Left lung (tissue), 10 donors: Measurements from ENCODE around the gene SYT1. TPM values are rescaled to one million over a fixed set of nuclear protein-coding genes. Genes with fewer than 3 reads are reported as not detected.

ENCODE experiments used
- ATAC-seq: fragments of 200-7000 bp; cut with Tn5 transposase; one replicate; pipeline ENCODE4 v1.9.1; 2020; ENCODE audit warnings: moderate library complexity
- DNase-seq, 4 donors: peaks; one replicate each; pipeline ENCODE4 v3.0.0-alpha.2; 2013 to 2020
- H3K27ac ChIP-seq, 2 donors: fragments of 200-600 bp; sonication (generic) in 1 of 2; one replicate each; pipeline versions ENCODE4 v1.5.0 to v1.8.0; 2020 to 2021
- H3K27me3 ChIP-seq, 2 donors: fragments of 200-600 bp; sonication (generic) in 1 of 2; one replicate each; pipeline versions ENCODE4 v1.5.0 to v1.8.0; 2020 to 2021
- H3K36me3 ChIP-seq, 2 donors: fragments of 200-600 bp; sonication (generic) in 1 of 2; one replicate each; pipeline versions ENCODE4 v1.5.0 to v1.8.0; 2020 to 2021
- H3K4me1 ChIP-seq, 2 donors: fragments of 200-600 bp; one replicate each; pipeline ENCODE4 v1.8.0; 2021
- H3K4me3 ChIP-seq, 2 donors: fragments of 200-600 bp; sonication (generic) in 1 of 2; one replicate each; pipeline versions ENCODE4 v1.5.0 to v1.8.0; 2020 to 2021; ENCODE audit warnings: mild to moderate bottlenecking in 1 of 2
- H3K9me3 ChIP-seq, 2 donors: fragments of 200-600 bp; sonication (generic) in 1 of 2; one replicate each; pipeline versions ENCODE4 v1.5.0 to v1.8.0; 2020 to 2021
- CTCF ChIP-seq, 2 donors: fragments of 200-600 bp; sonication (generic) in 1 of 2; IDR thresholded peaks; one replicate each; pipeline versions ENCODE4 v1.5.0 to v1.8.0; 2021; ENCODE audit warnings: antibody characterized with exemption in 2 of 2
- intact Hi-C, 2 donors: fragments of 100-400 bp; cut with DNase I; formaldehyde crosslinking; loops; one replicate each; pipeline versions ENCODE4 v1.11.2 to v1.14.2; 2022
- polyA plus RNA-seq, 6 donors: library from polyadenylated mRNA; unstranded; fragments of 120-200 nt; gene quantifications; one replicate each; pipeline ENCODE4 v1.2.1, GENCODE V29; 2013; ENCODE audit not compliant: insufficient read length in 6 of 6
- total RNA-seq, 2 donors: library from RNA; stranded (reverse); fragmentation: NEBNext Ultra II Directional; extraction: Animal tissue kit (Norgen Biotek cat#: 25700); gene quantifications; one replicate each; pipeline ENCODE4 v1.2.1, GENCODE V29; 2021
- donor health status: DM: no; HTN: yes; CAD: no.
- donor health status: DM: no; HTN: no; CAD: no.

The SYT1 gene
- total and polyA plus RNA-seq, 8 donors: 1.5 to 6.9 (median 4.8) TPM

GRCh38 chr12:79127271-79127751 is 262.7 kb downstream of the SYT1 start:
- Histone ChIP-seq H3K4me3 (no peak overlapping the region), H3K4me1 (no peaks in the 10 kb centered on the region), H3K36me3 (no peaks in the 10 kb centered on the region), H3K9me3 (peaks cover 0 to 3% of the 10 kb centered on the region in 2 donors), H3K27ac (no peak overlapping the region), H3K27me3 (no peaks in the 10 kb centered on the region)
- peak in 1 of 4 donors; percentile 3 for DNase-seq
- TF ChIP-seq CTCF (IDR thresholded peaks at IDR 0.05): no peak
- intact Hi-C loops: no loop called here
- no peak for ATAC-seq

- no peaks in the 10 kb centered on the region for H3K4me1 ChIP-seq
- ATAC-seq (no peak), DNase-seq (no peak)
- H3K27ac ChIP-seq: no peak overlapping the region
- H3K9me3 ChIP-seq: peaks cover 0 to 3% of the 10 kb centered on the region in 2 donors
- H3K36me3 ChIP-seq: no peaks in the 10 kb centered on the region
- no peak for TF ChIP-seq CTCF (IDR thresholded peaks at IDR 0.05)
- H3K4me3 ChIP-seq: no peak overlapping the region
- intact Hi-C loops: no loop called here
- H3K27me3 ChIP-seq: no peaks in the 10 kb centered on the region
Observed at GRCh38 chr12:79128956-79129355, 264.4 kb downstream of the SYT1 start.

DNA sequence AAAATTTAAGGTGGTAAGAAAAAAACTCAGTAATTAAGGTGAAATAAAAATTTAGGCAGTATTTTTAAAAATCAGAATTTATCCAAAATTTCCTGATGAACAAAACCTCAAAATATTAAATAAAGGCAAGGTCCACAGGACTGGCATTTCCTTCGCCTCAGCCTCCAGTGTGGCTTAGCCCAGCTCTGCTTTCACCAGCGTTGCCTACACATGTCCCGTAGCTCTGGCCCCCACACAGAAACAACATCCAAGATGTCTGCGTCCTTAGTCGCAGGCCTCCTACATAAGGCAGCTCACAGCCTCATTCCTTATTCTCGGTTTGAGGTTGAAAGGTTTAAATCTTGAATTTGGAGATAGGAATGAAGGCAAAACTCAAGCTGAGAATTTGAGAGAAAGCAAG is 274.3 kb downstream of the SYT1 start:
- Histone ChIP-seq H3K36me3 (no peaks in the 10 kb centered on the region), H3K27ac (no peak overlapping the region), H3K4me1 (no peaks in the 10 kb centered on the region), H3K27me3 (no peaks in the 10 kb centered on the region), H3K9me3 (no peaks in the 10 kb centered on the region), H3K4me3 (no peak overlapping the region)
- ATAC-seq (no peak), DNase-seq (no peak)
- intact Hi-C loops: no loop called here
- no peak for TF ChIP-seq CTCF (IDR thresholded peaks at IDR 0.05)

DNA sequence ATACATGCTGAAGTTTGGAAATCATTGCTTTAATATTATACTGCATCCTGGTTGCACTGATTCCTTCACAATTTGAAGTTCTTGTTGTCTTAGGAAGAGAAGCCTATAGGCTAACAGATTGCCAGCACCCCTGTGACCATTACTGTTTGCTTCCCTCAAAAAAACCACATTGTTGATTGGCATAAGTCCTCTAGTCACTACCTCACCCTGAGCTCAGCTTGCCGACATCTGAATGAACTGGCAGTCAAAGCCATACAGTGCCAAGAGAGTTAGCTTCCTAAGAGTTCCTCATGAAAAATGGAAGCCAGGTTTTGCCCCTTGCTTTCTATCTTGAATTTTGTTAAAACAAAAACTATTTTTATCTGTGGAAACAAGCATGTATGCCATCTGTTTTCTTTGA is 276.1 kb downstream of the SYT1 start:
- Histone ChIP-seq H3K4me3 (no peak overlapping the region), H3K27me3 (no peaks in the 10 kb centered on the region), H3K36me3 (no peaks in the 10 kb centered on the region), H3K4me1 (no peaks in the 10 kb centered on the region), H3K27ac (no peak overlapping the region), H3K9me3 (no peaks in the 10 kb centered on the region)
- intact Hi-C loops: no loop called here
- DNase-seq (no peak), ATAC-seq (no peak)
- TF ChIP-seq CTCF (IDR thresholded peaks at IDR 0.05): no peak

- no peaks in the 10 kb centered on the region for H3K4me1 ChIP-seq
- H3K9me3 ChIP-seq: no peaks in the 10 kb centered on the region
- no peaks in the 10 kb centered on the region for H3K36me3 ChIP-seq
- no peak overlapping the region for H3K27ac ChIP-seq
- TF ChIP-seq CTCF (IDR thresholded peaks at IDR 0.05): no peak
- intact Hi-C loops: no loop called here
- DNase-seq: no peak
- H3K27me3 ChIP-seq: no peaks in the 10 kb centered on the region
- no peak overlapping the region for H3K4me3 ChIP-seq
- ATAC-seq: no peak
Observed at GRCh38 chr12:79141776-79142175, 277.2 kb downstream of the SYT1 start.
